NCI-H524 treated with DMSO at 0.1 percent for 48 hours (cell line): ENCODE data around the gene MYBBP1A.

ENCODE experiments used
- DNase-seq: peaks from one replicate; lab custom pipeline; 2025; lab: John Stamatoyannopoulos, UW

MYBBP1A gene

GRCh38 chr17:4501295-4501949 lies 53.8 kb downstream of the MYBBP1A start:
- DNase-seq: no peak

GRCh38 chr17:4500191-4500571 lies 55.0 kb downstream of the MYBBP1A start:
- DNase-seq: no peak

GRCh38 chr17:4499431-4500190 lies 55.6 kb downstream of the MYBBP1A start:
- no peak for DNase-seq

- no peak for DNase-seq
Measured at GRCh38 chr17:4498461-4499397, 56.5 kb downstream of the MYBBP1A start, which contains the start of gene SPNS2. Gene SPNS2 (plus strand): TSS chr17:4498881. CDS start chr17:4499048, 167 bp downstream.

GRCh38 chr17:4497101-4497824 lies 57.9 kb downstream of the MYBBP1A start:
- no peak for DNase-seq

GRCh38 chr17:4492721-4493561 lies 62.2 kb downstream of the MYBBP1A start:
- DNase-seq: no peak

- no peak for DNase-seq
Measured at GRCh38 chr17:4490637-4491061, 64.5 kb downstream of the MYBBP1A start.

GRCh38 chr17:4490109-4490591 lies 65.0 kb downstream of the MYBBP1A start:
- DNase-seq: peak; percentile 93

GRCh38 chr17:4488989-4489595 lies 66.1 kb downstream of the MYBBP1A start:
- DNase-seq: no peak
